Fibroblast of lung (primary cell): Measurements from ENCODE around the gene DYNLRB2. TPM values are rescaled to one million over a fixed set of nuclear protein-coding genes. Genes with fewer than 3 reads are reported as not detected.

ENCODE experiments used
- DNase-seq, 2 donors: peaks; one replicate each; pipeline versions ENCODE4 v3.0.0 to v3.0.0-alpha.2; 2010; ENCODE audit warnings: low read depth in 2 of 2
- H2AFZ ChIP-seq: 2 replicates; pipeline ENCODE4 v1.5.1; 2012; ENCODE audit warnings: low read length, control low read depth, inconsistent platforms
- H3K27ac ChIP-seq: 2 replicates; pipeline ENCODE4 v1.5.1; 2011; ENCODE audit warnings: low read length, control low read depth; ENCODE audit not compliant: insufficient read depth
- H3K27me3 ChIP-seq: 2 replicates; pipeline ENCODE4 v1.5.1; 2011; ENCODE audit warnings: mild to moderate bottlenecking, low read length; ENCODE audit not compliant: control insufficient read depth, insufficient read depth
- H3K36me3 ChIP-seq: 2 replicates; pipeline ENCODE4 v1.5.1; 2011; ENCODE audit warnings: low read length; ENCODE audit not compliant: control insufficient read depth, insufficient read depth
- H3K4me1 ChIP-seq: 2 replicates; pipeline ENCODE4 v1.5.1; 2011; ENCODE audit warnings: low read length; ENCODE audit not compliant: control insufficient read depth, insufficient read depth; ENCODE audit errors: extremely low read depth
- H3K4me2 ChIP-seq: 2 replicates; pipeline ENCODE4 v1.5.1; 2011; ENCODE audit warnings: low read length, control low read depth; ENCODE audit not compliant: insufficient read depth; ENCODE audit errors: extremely low read depth
- H3K4me3 ChIP-seq, 4 experiments: fragments of 200-600 bp in 1 of 4; sonication (generic) in 1 of 4; replicated peaks in 1 of 4; 2 replicates each; pipeline ENCODE4 v1.5.1; 2011 to 2016; ENCODE audit warnings: low read length in 4 of 4, low read depth in 3 of 4, mild to moderate bottlenecking in 3 of 4, control low read depth in 2 of 4, inconsistent platforms in 1 of 4, mixed read lengths in 1 of 4; ENCODE audit not compliant: insufficient read depth in 1 of 4; ENCODE audit errors: control extremely low read depth in 1 of 4
- H3K79me2 ChIP-seq: 2 replicates; pipeline ENCODE4 v1.5.1; 2012; ENCODE audit warnings: mild to moderate bottlenecking, low read length, inconsistent platforms; ENCODE audit not compliant: control insufficient read depth, insufficient read depth
- H3K9ac ChIP-seq: 2 replicates; pipeline ENCODE4 v1.5.1; 2011; ENCODE audit warnings: mild to moderate bottlenecking, low read length, control low read depth; ENCODE audit not compliant: insufficient read depth
- H3K9me3 ChIP-seq: 2 replicates; pipeline ENCODE4 v1.5.1; 2012; ENCODE audit warnings: low read depth, low read length; ENCODE audit not compliant: control insufficient read depth, insufficient read depth
- H4K20me1 ChIP-seq: 2 replicates; pipeline ENCODE4 v1.5.1; 2011; ENCODE audit warnings: low read length; ENCODE audit not compliant: control insufficient read depth, insufficient read depth; ENCODE audit errors: extremely low read depth
- EZH2 ChIP-seq: IDR thresholded peaks from 2 replicates; pipeline ENCODE4 v1.5.1; 2012; ENCODE audit warnings: low read length, control low read depth, mild to moderate bottlenecking; ENCODE audit errors: missing control alignments
- polyA plus RNA-seq, 2 donors: library from polyadenylated mRNA; depleted of rRNA in 1 of 2; stranded (reverse) in 1 of 2; unstranded in 1 of 2; fragments of >200 nt; gene quantifications; 2 replicates each; pipeline ENCODE4 v1.2.1, GENCODE V29; 2011 to 2012; ENCODE audit warnings: missing spikeins in 1 of 2
- total RNA-seq: library from RNA; depleted of rRNA; stranded (reverse); fragments of >200 nt; gene quantifications from 2 replicates; pipeline ENCODE4 v1.2.1, GENCODE V29; 2014
- TF ChIP-seq, protein P1 (sequence below), 2 donors: IDR thresholded peaks in 1 of 2; conservative IDR thresholded peaks in 1 of 2; 1 replicate in 1 of 2; 2 replicates in 1 of 2; pipeline ENCODE4 v1.5.1; 2011 to 2012; ENCODE audit warnings: low read length in 2 of 2, control low read depth in 1 of 2, inconsistent platforms in 1 of 2, low read depth in 1 of 2, mild to moderate bottlenecking in 1 of 2

The DYNLRB2 gene
- total and polyA plus RNA-seq, 2 donors (not counting 1 experiment from before 2014, with no cell fraction given), result 0.33 TPM; not detected in 1

DNA sequence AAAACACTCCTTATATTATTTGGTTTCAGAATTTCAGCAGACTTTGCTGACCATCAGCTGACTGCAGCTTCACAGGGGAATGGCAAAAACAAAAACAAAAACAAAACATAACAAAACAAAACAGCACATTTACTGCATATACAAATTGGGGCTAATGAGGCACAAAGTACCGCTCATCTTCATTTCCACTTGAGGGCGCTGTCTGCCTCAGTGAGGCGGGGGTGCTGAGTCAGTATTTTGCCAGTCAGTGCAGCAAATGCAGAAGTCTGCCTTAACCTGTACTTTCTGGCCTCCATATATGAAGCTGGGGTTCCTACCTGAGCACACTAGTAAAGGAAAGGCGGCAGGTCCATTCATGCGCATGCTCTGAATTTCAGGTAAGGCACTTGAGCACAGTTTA is 13.5 kb upstream of the DYNLRB2 start:
- DNase-seq, result peak; percentile 6 to 17
- Histone ChIP-seq H3K79me2 (no peaks in the 10 kb centered on the region), H3K4me3 (no peak overlapping the region), H3K9ac (no peak overlapping the region), H3K4me2 (no peak overlapping the region), H3K9me3 (no peaks in the 10 kb centered on the region), H2AFZ (no peak overlapping the region), H4K20me1 (no peaks in the 10 kb centered on the region), H3K27me3 (no peaks in the 10 kb centered on the region), H3K27ac (no peak overlapping the region), H3K4me1 (no peaks in the 10 kb centered on the region), H3K36me3 (no peaks in the 10 kb centered on the region)
- TF ChIP-seq, protein P1, sequence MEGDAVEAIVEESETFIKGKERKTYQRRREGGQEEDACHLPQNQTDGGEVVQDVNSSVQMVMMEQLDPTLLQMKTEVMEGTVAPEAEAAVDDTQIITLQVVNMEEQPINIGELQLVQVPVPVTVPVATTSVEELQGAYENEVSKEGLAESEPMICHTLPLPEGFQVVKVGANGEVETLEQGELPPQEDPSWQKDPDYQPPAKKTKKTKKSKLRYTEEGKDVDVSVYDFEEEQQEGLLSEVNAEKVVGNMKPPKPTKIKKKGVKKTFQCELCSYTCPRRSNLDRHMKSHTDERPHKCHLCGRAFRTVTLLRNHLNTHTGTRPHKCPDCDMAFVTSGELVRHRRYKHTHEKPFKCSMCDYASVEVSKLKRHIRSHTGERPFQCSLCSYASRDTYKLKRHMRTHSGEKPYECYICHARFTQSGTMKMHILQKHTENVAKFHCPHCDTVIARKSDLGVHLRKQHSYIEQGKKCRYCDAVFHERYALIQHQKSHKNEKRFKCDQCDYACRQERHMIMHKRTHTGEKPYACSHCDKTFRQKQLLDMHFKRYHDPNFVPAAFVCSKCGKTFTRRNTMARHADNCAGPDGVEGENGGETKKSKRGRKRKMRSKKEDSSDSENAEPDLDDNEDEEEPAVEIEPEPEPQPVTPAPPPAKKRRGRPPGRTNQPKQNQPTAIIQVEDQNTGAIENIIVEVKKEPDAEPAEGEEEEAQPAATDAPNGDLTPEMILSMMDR (conservative IDR thresholded peaks at IDR 0.05 in 1 of 2, IDR thresholded peaks at IDR 0.05 in 1 of 2; ENCODE audit: low read depth in 1 of 2, low read length in 2 of 2), result peak in 1 of 2 donors; percentile 37
- no peak for TF ChIP-seq EZH2

DNA sequence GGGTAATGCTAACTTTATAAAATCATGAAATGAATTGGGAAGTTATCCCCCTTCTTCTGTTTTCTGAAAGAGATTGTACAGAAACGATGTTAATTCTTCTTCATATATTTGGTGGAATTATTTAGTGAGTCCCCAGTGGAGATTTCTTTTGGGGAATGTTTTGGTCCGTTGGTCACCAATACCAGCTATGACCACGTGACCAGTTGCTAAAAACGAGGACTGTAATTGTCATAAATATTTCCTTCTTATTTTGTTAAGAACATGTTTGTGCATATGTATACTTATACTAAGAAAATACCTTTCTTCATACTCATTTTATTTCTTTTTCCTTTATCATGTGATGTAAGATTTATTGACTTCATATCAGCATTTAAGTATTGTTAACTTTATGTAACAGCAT is 10.3 kb upstream of the DYNLRB2 start:
- Histone ChIP-seq H3K4me2 (no peak overlapping the region), H3K27ac (no peak overlapping the region), H4K20me1 (no peaks in the 10 kb centered on the region), H3K4me3 (no peak overlapping the region), H3K9me3 (no peaks in the 10 kb centered on the region), H3K36me3 (no peaks in the 10 kb centered on the region), H3K79me2 (no peaks in the 10 kb centered on the region), H3K4me1 (no peaks in the 10 kb centered on the region), H3K27me3 (no peaks in the 10 kb centered on the region), H2AFZ (no peak overlapping the region), H3K9ac (no peak overlapping the region)
- no peak for DNase-seq
- TF ChIP-seq EZH2, result no peak
- TF ChIP-seq, protein P1 (conservative IDR thresholded peaks at IDR 0.05 in 1 of 2, IDR thresholded peaks at IDR 0.05 in 1 of 2; ENCODE audit: low read depth in 1 of 2, low read length in 2 of 2), result no peak

DNA sequence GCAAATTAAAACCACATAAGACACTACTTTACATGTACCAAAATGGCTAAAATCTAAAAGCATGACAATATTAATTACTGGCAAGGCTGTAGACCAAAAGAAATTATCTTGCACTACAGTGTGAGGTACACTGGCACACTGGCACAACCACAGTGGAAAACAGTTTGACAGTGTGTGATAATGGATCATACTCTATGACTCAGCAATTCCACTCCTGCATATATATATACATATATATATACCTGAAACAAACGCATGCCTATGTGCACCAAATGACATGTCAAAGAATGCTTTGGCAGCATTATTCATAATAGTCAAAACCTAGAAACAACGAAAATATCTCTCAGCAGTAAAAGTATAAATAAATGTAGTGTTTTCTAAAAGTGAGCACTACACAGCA is 4.6 kb upstream of the DYNLRB2 start:
- TF ChIP-seq EZH2, result no peak
- TF ChIP-seq, protein P1 (conservative IDR thresholded peaks at IDR 0.05 in 1 of 2, IDR thresholded peaks at IDR 0.05 in 1 of 2; ENCODE audit: low read depth in 1 of 2, low read length in 2 of 2), result no peak
- H3K9ac ChIP-seq, result no peak overlapping the region
- no peak overlapping the region for H2AFZ ChIP-seq
- H3K4me3 ChIP-seq, result no peak overlapping the region
- H3K4me1 ChIP-seq, result no peaks in the 10 kb centered on the region
- H3K79me2 ChIP-seq, result no peaks in the 10 kb centered on the region
- H4K20me1 ChIP-seq, result no peaks in the 10 kb centered on the region
- no peak overlapping the region for H3K4me2 ChIP-seq
- no peaks in the 10 kb centered on the region for H3K27me3 ChIP-seq
- H3K36me3 ChIP-seq, result no peaks in the 10 kb centered on the region
- DNase-seq, result no peak
- H3K9me3 ChIP-seq, result no peaks in the 10 kb centered on the region
- no peak overlapping the region for H3K27ac ChIP-seq
